HepG2 (cell line): ENCODE data around the gene PXT1. TPM values are rescaled to one million over a fixed set of nuclear protein-coding genes. Genes with fewer than 3 reads are reported as not detected.

Experiments used
- GRHL1 ChIP-seq: sonication (generic); formaldehyde crosslinking; conservative IDR thresholded peaks from 2 replicates; pipeline ENCODE4 v1.8.0; 2022; ENCODE audit warnings: missing genetic modification reagents
- HOMEZ ChIP-seq: IDR thresholded peaks from 2 replicates; pipeline ENCODE4 v1.6.1; 2016; ENCODE audit warnings: low read depth
- KLF16 ChIP-seq, 2 experiments: sonication (generic) in 1 of 2; formaldehyde crosslinking in 1 of 2; IDR thresholded peaks; 2 replicates each; pipeline versions ENCODE4 v1.6.1 to v1.8.0; 2016 to 2023; ENCODE audit warnings: missing genetic modification reagents in 2 of 2, missing compliant biosample characterization in 1 of 2
- PAWR ChIP-seq: sonication (generic); formaldehyde crosslinking; IDR thresholded peaks from 2 replicates; pipeline ENCODE4 v1.4.0; 2020; ENCODE audit warnings: missing genetic modification reagents, mild to moderate bottlenecking, borderline replicate concordance
- PRDM4 ChIP-seq: sonication (generic); formaldehyde crosslinking; IDR thresholded peaks from 2 replicates; pipeline ENCODE4 v1.9.0; 2021; ENCODE audit warnings: missing genetic modification reagents, borderline replicate concordance
- RORA ChIP-seq: sonication (generic); formaldehyde crosslinking; IDR thresholded peaks from 2 replicates; pipeline ENCODE4 v1.5.0; 2020; ENCODE audit warnings: mild to moderate bottlenecking, missing genetic modification reagents, moderate library complexity
- SKIL ChIP-seq: sonication (generic); formaldehyde crosslinking; IDR thresholded peaks from 2 replicates; pipeline ENCODE4 v1.8.0; 2022; ENCODE audit warnings: missing genetic modification reagents, mild to moderate bottlenecking, moderate library complexity, borderline replicate concordance
- TAF1 ChIP-seq: sonication (generic); formaldehyde crosslinking; IDR thresholded peaks from 2 replicates; pipeline ENCODE4 v1.4.0; 2020; ENCODE audit warnings: missing genetic modification reagents
- TFDP1 ChIP-seq: IDR thresholded peaks from 2 replicates; pipeline ENCODE4 v1.6.1; 2016; ENCODE audit warnings: missing compliant biosample characterization, missing genetic modification reagents, borderline replicate concordance
- ZGPAT ChIP-seq: IDR thresholded peaks from 2 replicates; pipeline ENCODE4 v1.6.1; 2016; ENCODE audit warnings: mild to moderate bottlenecking
- ZNF10 ChIP-seq: sonication (generic); formaldehyde crosslinking; IDR thresholded peaks from 2 replicates; pipeline ENCODE4 v1.4.0; 2020; ENCODE audit warnings: mild to moderate bottlenecking, low read depth, missing genetic modification reagents, borderline replicate concordance
- ZNF564 ChIP-seq: sonication (generic); formaldehyde crosslinking; IDR thresholded peaks from 2 replicates; pipeline ENCODE4 v1.8.1; 2023; ENCODE audit warnings: mild to moderate bottlenecking, missing genetic modification reagents
- ZNF598 ChIP-seq: sonication (generic); formaldehyde crosslinking; IDR thresholded peaks from 2 replicates; pipeline ENCODE4 v1.5.1; 2020; ENCODE audit warnings: mild to moderate bottlenecking, missing genetic modification reagents, borderline replicate concordance
- polyA plus RNA-seq, 8 experiments: library from polyadenylated mRNA; depleted of rRNA in 3 of 8; stranded (reverse) in 7 of 8; unstranded in 1 of 8; fragments of >200 nt; fragmentation: Illumina TruSeq in 4 of 8; extraction: Trizol in 4 of 8; gene quantifications; 2 replicates each; pipeline versions ENCODE4 v1.2.1 to v1.2.3, GENCODE V29; 2011 to 2016; ENCODE audit warnings: low read depth in 4 of 8, missing spikeins in 1 of 8, mixed read lengths in 1 of 8; ENCODE audit not compliant: insufficient read depth in 1 of 8
- total RNA-seq, 5 experiments: library from RNA; depleted of rRNA; stranded (reverse); fragments of >200 nt; fragmentation: Illumina TruSeq; extraction: Trizol; gene quantifications; 2 replicates each; pipeline ENCODE4 v1.2.3, GENCODE V29; 2016; ENCODE audit warnings: low read depth in 1 of 5

The PXT1 gene
- total and polyA plus RNA-seq, 2 of the 13 experiments (the other 11 are each of a cell fraction or from before 2014, with no cell fraction given) = 0.04 TPM; not detected in 1

GRCh38 chr6:36423101-36423824, 19.4 kb downstream of the PXT1 start (continued):
- TF ChIP-seq GRHL1 (no peak), PRDM4 (CRISPR knock-in tag) (no peak; the same call in 1 of the 2 replicates), ZGPAT (peak; percentile 86), ZNF10 (CRISPR knock-in tag) (no peak), KLF16 (CRISPR knock-in tag; IDR thresholded peaks at IDR 0.05) (peak in 1 of 2 experiments; percentile 51; a peak in 1 of 4 replicates), TFDP1 (CRISPR knock-in tag) (peak; percentile 98), RORA (CRISPR knock-in tag) (no peak), TAF1 (peak; percentile 69; the same call in 1 of the 2 replicates), SKIL (CRISPR knock-in tag) (no peak), PAWR (CRISPR knock-in tag) (no peak), ZNF564 (peak; percentile 70; the same call in 1 of the 2 replicates), HOMEZ (CRISPR knock-in tag) (peak; percentile 70; the same call in 1 of the 2 replicates), ZNF598 (CRISPR knock-in tag) (peak; percentile 59; the same call in 1 of the 2 replicates)
